Astrocyte (in vitro differentiated cells and primary cell): ENCODE data around the gene ZGRF1. TPM values are rescaled to one million over a fixed set of nuclear protein-coding genes. Genes with fewer than 3 reads are reported as not detected.

ENCODE experiments used
- DNase-seq: peaks from one replicate; pipeline ENCODE4 v3.0.0-alpha.2; 2010; ENCODE audit warnings: low read depth
- FAIRE-seq: peaks from 2 replicates; lab custom pipeline; 2011; peaks lifted over from hg19 to GRCh38; lab: Jason Lieb, UNC
- H2AFZ ChIP-seq: 2 replicates; pipeline ENCODE4 v1.6.0; 2012; ENCODE audit warnings: low read depth, low read length, inconsistent platforms
- H3K27ac ChIP-seq: 2 replicates; pipeline ENCODE4 v1.5.1; 2011; ENCODE audit warnings: low read depth, low read length, inconsistent platforms
- H3K27me3 ChIP-seq: 2 replicates; pipeline ENCODE4 v1.6.0; 2011; ENCODE audit warnings: low read length, inconsistent platforms; ENCODE audit not compliant: insufficient read depth
- H3K36me3 ChIP-seq: 2 replicates; pipeline ENCODE4 v1.5.1; 2011; ENCODE audit warnings: low read length, inconsistent platforms; ENCODE audit not compliant: insufficient read depth
- H3K4me1 ChIP-seq: 2 replicates; pipeline ENCODE4 v1.5.1; 2011; ENCODE audit warnings: low read length, inconsistent platforms; ENCODE audit not compliant: insufficient read depth
- H3K4me2 ChIP-seq: 2 replicates; pipeline ENCODE4 v1.6.0; 2012; ENCODE audit warnings: low read length, inconsistent platforms
- H3K4me3 ChIP-seq: 2 replicates; pipeline ENCODE4 v1.5.1; 2011; ENCODE audit warnings: low read depth, mild to moderate bottlenecking, low read length, inconsistent platforms; ENCODE audit not compliant: insufficient read depth
- H3K79me2 ChIP-seq: 2 replicates; pipeline ENCODE4 v1.6.0; 2012; ENCODE audit warnings: mild to moderate bottlenecking, low read length, inconsistent platforms; ENCODE audit not compliant: insufficient read depth
- H3K9ac ChIP-seq: 2 replicates; pipeline ENCODE4 v1.6.0; 2012; ENCODE audit warnings: mild to moderate bottlenecking, low read length, inconsistent platforms
- H3K9me3 ChIP-seq: 2 replicates; pipeline ENCODE4 v1.5.1; 2012; ENCODE audit warnings: low read depth, mild to moderate bottlenecking, low read length, inconsistent platforms; ENCODE audit not compliant: insufficient read depth
- H4K20me1 ChIP-seq: 2 replicates; pipeline ENCODE4 v1.6.0; 2012; ENCODE audit warnings: low read length, inconsistent platforms; ENCODE audit not compliant: insufficient read depth
- H3K27ac Mint-ChIP-seq: one replicate; pipeline ENCODE4 v1.8.0; 2021; ENCODE audit warnings: mild to moderate bottlenecking, mixed read lengths; ENCODE audit not compliant: unreplicated experiment
- H3K27me3 Mint-ChIP-seq: one replicate; pipeline ENCODE4 v1.8.0; 2021; ENCODE audit warnings: low read depth, mixed read lengths; ENCODE audit not compliant: unreplicated experiment
- H3K36me3 Mint-ChIP-seq: one replicate; pipeline ENCODE4 v1.8.0; 2021; ENCODE audit warnings: low read depth, mixed read lengths; ENCODE audit not compliant: unreplicated experiment
- H3K4me1 Mint-ChIP-seq: one replicate; pipeline ENCODE4 v1.8.0; 2021; ENCODE audit warnings: low read depth, mixed read lengths; ENCODE audit not compliant: unreplicated experiment
- H3K4me3 Mint-ChIP-seq: one replicate; pipeline ENCODE4 v1.8.0; 2021; ENCODE audit warnings: mild to moderate bottlenecking, moderate library complexity, mixed read lengths; ENCODE audit not compliant: unreplicated experiment
- H3K9me3 Mint-ChIP-seq: one replicate; pipeline ENCODE4 v1.8.0; 2021; ENCODE audit warnings: mild to moderate bottlenecking, mixed read lengths; ENCODE audit not compliant: unreplicated experiment
- CTCF ChIP-seq: IDR thresholded peaks from 2 replicates; pipeline ENCODE4 v1.5.1; 2011; ENCODE audit warnings: low read depth, mild to moderate bottlenecking, inconsistent platforms, low read length, moderate library complexity; ENCODE audit not compliant: insufficient read depth
- EZH2 ChIP-seq: IDR thresholded peaks from 2 replicates; pipeline ENCODE4 v1.6.1; 2012; ENCODE audit warnings: mild to moderate bottlenecking, low read length, inconsistent platforms; ENCODE audit not compliant: insufficient read depth
- total RNA-seq: library from RNA; stranded (reverse); gene quantifications from 2 replicates; pipeline ENCODE4 v1.2.1, GENCODE V29; 2021

Gene ZGRF1
- total RNA-seq, 1 donor from 2014 or later = 5.2 TPM

GRCh38 chr4:112655270-112655669, 18.6 kb upstream of the ZGRF1 start:
- Histone ChIP-seq H3K9ac (no peak overlapping the region), H3K4me3 (no peak overlapping the region), H3K27ac (no peak overlapping the region), H3K4me2 (no peak overlapping the region), H3K27me3 (no peaks in the 10 kb centered on the region), H3K36me3 (peaks cover 6% of the 10 kb centered on the region), H3K79me2 (no peaks in the 10 kb centered on the region), H2AFZ (no peak overlapping the region), H4K20me1 (no peaks in the 10 kb centered on the region), H3K9me3 (no peaks in the 10 kb centered on the region), H3K4me1 (no peaks in the 10 kb centered on the region)
- Mint-ChIP-seq H3K4me3 (no peak overlapping the region), H3K27ac (no peak overlapping the region), H3K36me3 (peaks cover 2% of the 10 kb centered on the region), H3K4me1 (no peaks in the 10 kb centered on the region), H3K27me3 (no peaks in the 10 kb centered on the region), H3K9me3 (no peaks in the 10 kb centered on the region)
- TF ChIP-seq EZH2 (no peak), CTCF (no peak)
- DNase-seq (no peak), FAIRE-seq (no peak)

- H3K27ac ChIP-seq = no peak overlapping the region
- no peak overlapping the region for H3K4me2 ChIP-seq
- Mint-ChIP-seq H3K9me3 (no peaks in the 10 kb centered on the region), H3K27ac (no peak overlapping the region), H3K4me3 (no peak overlapping the region), H3K4me1 (no peaks in the 10 kb centered on the region), H3K27me3 (no peaks in the 10 kb centered on the region), H3K36me3 (peaks cover under 1% of the 10 kb centered on the region)
- no peak overlapping the region for H3K4me3 ChIP-seq
- no peaks in the 10 kb centered on the region for H3K9me3 ChIP-seq
- H3K36me3 ChIP-seq = peaks cover 15% of the 10 kb centered on the region
- no peak for DNase-seq
- no peaks in the 10 kb centered on the region for H3K27me3 ChIP-seq
- no peak overlapping the region for H3K9ac ChIP-seq
- no peak overlapping the region for H2AFZ ChIP-seq
- H3K79me2 ChIP-seq = no peaks in the 10 kb centered on the region
- peaks cover 8% of the 10 kb centered on the region for H3K4me1 ChIP-seq
- TF ChIP-seq EZH2 (no peak), CTCF (no peak)
- no peaks in the 10 kb centered on the region for H4K20me1 ChIP-seq
- peak; percentile 75 for FAIRE-seq
Measured at GRCh38 chr4:112652216-112652615, 15.5 kb upstream of the ZGRF1 start.

- Mint-ChIP-seq H3K9me3 (no peaks in the 10 kb centered on the region), H3K27ac (no peak overlapping the region), H3K36me3 (peaks cover 2% of the 10 kb centered on the region), H3K27me3 (no peaks in the 10 kb centered on the region), H3K4me3 (no peak overlapping the region), H3K4me1 (no peaks in the 10 kb centered on the region)
- no peaks in the 10 kb centered on the region for H4K20me1 ChIP-seq
- peaks cover 18% of the 10 kb centered on the region for H3K36me3 ChIP-seq
- H3K4me3 ChIP-seq = no peak overlapping the region
- no peak overlapping the region for H2AFZ ChIP-seq
- FAIRE-seq = no peak
- TF ChIP-seq CTCF = no peak
- TF ChIP-seq EZH2 = no peak
- H3K9me3 ChIP-seq = no peaks in the 10 kb centered on the region
- no peak overlapping the region for H3K9ac ChIP-seq
- DNase-seq = no peak
- H3K27me3 ChIP-seq = no peaks in the 10 kb centered on the region
- peaks cover 8% of the 10 kb centered on the region for H3K4me1 ChIP-seq
- H3K4me2 ChIP-seq = no peak overlapping the region
- H3K27ac ChIP-seq = no peak overlapping the region
- no peaks in the 10 kb centered on the region for H3K79me2 ChIP-seq
Measured at GRCh38 chr4:112651641-112652040, 14.9 kb upstream of the ZGRF1 start.
